GM12874 (cell line): ENCODE measurements around the gene MORN5.

ENCODE experiments used
- TF ChIP-seq, protein P1 (sequence below): IDR thresholded peaks from 2 replicates; pipeline ENCODE4 v1.5.1; 2011; ENCODE audit warnings: low read depth, mild to moderate bottlenecking, control low read depth, low read length, moderate library complexity; ENCODE audit not compliant: insufficient read depth

Gene MORN5

DNA sequence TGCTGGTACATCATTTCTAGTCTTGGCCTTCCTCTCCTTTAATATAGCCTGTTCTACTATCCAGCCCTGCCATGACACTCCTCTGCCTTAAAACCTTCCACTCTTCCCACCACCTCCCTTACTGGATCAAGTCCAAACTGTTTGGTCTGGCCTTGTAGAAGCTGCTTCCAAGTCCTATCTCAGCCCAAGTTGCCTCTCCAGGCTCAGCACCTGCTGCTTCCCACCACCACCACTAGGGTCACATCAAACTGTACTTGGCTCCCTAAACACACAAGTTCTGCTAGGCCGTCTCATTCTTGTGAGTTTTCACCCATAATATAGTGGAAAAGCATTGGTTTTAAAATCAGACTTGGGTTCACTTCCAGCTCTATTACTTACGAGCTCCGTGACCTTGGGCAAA, 1.5 kb upstream of the MORN5 start:
- TF ChIP-seq, protein P1, sequence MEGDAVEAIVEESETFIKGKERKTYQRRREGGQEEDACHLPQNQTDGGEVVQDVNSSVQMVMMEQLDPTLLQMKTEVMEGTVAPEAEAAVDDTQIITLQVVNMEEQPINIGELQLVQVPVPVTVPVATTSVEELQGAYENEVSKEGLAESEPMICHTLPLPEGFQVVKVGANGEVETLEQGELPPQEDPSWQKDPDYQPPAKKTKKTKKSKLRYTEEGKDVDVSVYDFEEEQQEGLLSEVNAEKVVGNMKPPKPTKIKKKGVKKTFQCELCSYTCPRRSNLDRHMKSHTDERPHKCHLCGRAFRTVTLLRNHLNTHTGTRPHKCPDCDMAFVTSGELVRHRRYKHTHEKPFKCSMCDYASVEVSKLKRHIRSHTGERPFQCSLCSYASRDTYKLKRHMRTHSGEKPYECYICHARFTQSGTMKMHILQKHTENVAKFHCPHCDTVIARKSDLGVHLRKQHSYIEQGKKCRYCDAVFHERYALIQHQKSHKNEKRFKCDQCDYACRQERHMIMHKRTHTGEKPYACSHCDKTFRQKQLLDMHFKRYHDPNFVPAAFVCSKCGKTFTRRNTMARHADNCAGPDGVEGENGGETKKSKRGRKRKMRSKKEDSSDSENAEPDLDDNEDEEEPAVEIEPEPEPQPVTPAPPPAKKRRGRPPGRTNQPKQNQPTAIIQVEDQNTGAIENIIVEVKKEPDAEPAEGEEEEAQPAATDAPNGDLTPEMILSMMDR = peak; percentile 70

DNA sequence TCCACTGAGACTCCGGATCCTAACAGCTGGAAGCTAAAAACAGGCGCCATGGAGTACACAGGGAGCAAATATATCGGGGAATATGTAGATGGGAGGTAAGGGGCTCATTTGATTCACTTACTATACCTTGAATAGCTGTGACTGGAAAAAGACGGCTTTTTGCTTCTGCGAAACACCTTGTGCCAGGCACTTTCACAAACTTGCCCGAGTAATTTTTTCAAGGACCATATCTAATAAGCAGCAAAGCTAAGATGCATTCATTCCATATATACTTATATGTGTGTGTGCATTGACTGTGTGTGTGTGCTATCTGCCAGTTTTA, 178 bp downstream of the MORN5 start:
- TF ChIP-seq, protein P1 = no peak

DNA sequence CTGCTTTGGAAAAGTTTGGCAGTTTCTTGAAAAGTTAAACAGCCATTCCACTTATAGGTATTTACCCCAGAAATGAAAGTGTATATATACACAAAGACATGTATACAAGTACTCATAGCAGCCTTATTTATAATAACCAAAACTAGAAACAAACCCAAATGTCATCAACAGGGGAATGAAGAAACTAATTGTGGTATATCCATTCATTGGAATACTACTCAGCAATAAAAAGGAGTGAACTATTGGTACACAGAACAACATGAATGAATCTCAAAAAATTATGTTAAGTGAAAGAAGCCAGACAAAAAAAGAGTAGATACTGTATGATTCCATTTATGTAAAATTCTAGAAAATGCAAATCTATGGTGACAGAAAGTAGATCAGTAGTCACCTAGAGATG, 2.7 kb downstream of the MORN5 start:
- TF ChIP-seq, protein P1 = no peak

DNA sequence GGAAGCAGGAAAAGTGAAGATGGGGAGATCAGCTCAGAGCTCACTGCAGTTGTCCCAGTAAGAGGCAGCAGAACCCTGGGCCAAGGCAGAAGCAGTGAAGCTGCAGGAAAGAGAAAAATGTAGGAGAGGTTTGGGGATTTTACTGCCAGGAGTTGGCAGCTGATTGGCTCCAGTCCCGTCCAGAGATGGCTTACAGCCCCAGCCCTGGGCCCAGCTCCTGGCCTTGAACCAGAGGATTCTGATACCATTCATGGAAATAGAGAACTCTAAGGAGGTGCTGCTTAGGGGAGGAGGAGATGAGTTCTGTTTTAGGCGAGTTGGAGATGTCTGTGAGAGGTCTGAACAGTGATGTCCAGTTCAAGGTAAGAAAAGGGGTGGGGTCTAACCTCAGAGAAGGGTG, 4.6 kb downstream of the MORN5 start:
- TF ChIP-seq, protein P1 = no peak

DNA sequence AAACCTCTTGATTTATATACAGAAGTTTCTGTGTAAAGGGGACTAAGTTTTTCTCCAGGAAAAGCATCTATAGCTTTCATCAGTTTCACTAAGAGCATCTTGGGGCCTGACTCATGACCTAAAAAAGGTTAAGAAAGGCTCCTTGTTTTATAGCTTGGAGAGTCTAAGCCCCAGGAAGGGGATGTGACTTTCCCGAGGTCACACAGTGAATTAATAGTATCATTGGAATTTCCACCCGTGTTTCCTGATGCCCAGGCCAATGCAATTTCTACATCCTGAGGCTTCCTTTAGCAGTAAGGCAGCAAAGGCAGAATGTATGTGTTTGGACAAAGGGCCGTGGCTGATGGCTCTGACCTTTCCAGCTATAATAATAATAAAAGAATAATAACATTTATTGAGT, 8.6 kb downstream of the MORN5 start:
- TF ChIP-seq, protein P1 = no peak

DNA sequence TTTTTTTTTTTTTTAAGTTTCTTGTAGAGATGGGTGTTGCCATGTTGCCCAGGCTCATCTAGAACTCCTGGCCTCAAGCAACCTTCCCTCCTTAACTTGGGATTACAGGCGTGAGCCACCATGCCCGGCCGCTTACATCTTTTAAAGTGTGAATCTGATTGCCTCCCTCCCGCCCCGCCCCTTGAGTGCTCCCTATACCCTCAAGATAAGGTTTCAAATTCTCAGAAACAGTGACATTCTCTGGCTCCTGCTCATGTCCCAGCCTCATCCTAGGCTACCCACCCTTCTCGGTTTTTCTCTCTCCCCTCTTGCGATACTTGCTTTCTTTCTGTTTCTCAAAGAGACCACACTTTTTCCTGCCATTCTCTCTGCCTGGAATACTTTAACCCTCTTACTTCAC, 12.4 kb downstream of the MORN5 start:
- TF ChIP-seq, protein P1 = no peak

DNA sequence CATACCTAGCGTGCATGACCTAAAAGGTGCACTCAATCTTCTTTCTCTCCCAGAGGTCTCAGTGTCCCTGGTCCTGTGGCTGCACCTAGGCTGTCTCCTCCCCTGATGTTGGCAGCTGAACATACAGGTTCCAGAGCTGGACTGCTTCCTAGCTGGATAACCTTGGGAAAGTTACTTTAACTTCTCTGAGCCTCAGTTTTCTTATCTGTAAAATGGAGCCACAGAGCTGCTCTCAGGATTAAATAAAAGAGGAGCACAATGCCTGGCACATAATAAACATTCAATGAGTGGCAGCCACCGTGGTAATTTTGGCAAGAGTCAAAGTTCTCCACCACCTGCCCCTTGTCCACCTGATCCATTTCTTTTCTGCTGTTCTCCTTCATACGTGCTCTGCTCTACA, 14.0 kb downstream of the MORN5 start:
- TF ChIP-seq, protein P1 = no peak

DNA sequence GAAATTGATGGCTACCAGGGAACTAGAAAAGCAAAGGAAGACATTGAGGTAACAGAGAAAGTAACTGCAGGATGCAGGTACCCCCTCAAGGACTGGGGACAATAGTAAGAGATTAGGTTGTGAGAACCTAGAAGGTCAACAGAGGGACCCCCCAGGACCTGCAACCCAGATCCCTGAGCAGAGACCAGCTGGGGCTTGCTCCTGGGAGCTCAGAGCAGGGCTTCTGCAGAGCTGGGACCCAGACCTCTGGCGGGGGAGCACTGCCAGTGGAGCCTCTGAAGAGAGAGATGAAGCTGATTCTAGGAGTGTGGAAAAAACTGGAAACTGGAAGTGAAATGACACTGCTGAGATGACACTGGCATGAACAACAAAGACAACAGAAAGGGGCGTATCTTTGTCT, 17.2 kb downstream of the MORN5 start:
- TF ChIP-seq, protein P1 = no peak
